Keratinocyte (primary cell): ENCODE results near the gene EML1. TPM values are rescaled to one million over a fixed set of nuclear protein-coding genes. Genes with fewer than 3 reads are reported as not detected.

Experiments
- DNase-seq: peaks from one replicate; pipeline ENCODE4 v3.0.0-alpha.2; 2011; ENCODE audit warnings: low read depth, missing footprints, low spot score
- FAIRE-seq: peaks from 2 replicates; lab custom pipeline; 2011; peaks lifted over from hg19 to GRCh38; lab: Jason Lieb, UNC
- H2AFZ ChIP-seq: 2 replicates; pipeline ENCODE4 v1.6.0; 2012; ENCODE audit warnings: low read length, control low read depth, inconsistent platforms; ENCODE audit not compliant: control insufficient read depth
- H3K27ac ChIP-seq: 2 replicates; pipeline ENCODE4 v1.5.1; 2011; ENCODE audit warnings: low read length; ENCODE audit not compliant: control insufficient read depth, insufficient read depth
- H3K27me3 ChIP-seq: 3 replicates; pipeline ENCODE4 v1.6.0; 2011; ENCODE audit warnings: low read length; ENCODE audit not compliant: control insufficient read depth, insufficient read depth; ENCODE audit errors: extremely low read depth
- H3K36me3 ChIP-seq, 2 experiments: 2 replicates in 1 of 2; 3 replicates in 1 of 2; pipeline ENCODE4 v1.5.1; 2011; ENCODE audit warnings: low read length in 2 of 2, mild to moderate bottlenecking in 1 of 2; ENCODE audit not compliant: control insufficient read depth in 2 of 2, insufficient read depth in 2 of 2; ENCODE audit errors: extremely low read depth in 1 of 2
- H3K4me1 ChIP-seq: 3 replicates; pipeline ENCODE4 v1.5.1; 2011; ENCODE audit warnings: low read length; ENCODE audit not compliant: control insufficient read depth, insufficient read depth; ENCODE audit errors: extremely low read depth
- H3K4me2 ChIP-seq: 3 replicates; pipeline ENCODE4 v1.6.0; 2011; ENCODE audit warnings: low read depth, low read length; ENCODE audit not compliant: control insufficient read depth, insufficient read depth; ENCODE audit errors: extremely low read depth
- H3K4me3 ChIP-seq, 3 experiments: fragments of 200-600 bp in 1 of 3; sonication (generic) in 1 of 3; 2 replicates in 2 of 3; 3 replicates in 1 of 3; pipeline ENCODE4 v1.5.1; 2011 to 2016; ENCODE audit warnings: low read length in 3 of 3, mild to moderate bottlenecking in 3 of 3, control low read depth in 2 of 3, inconsistent platforms in 1 of 3, low read depth in 1 of 3, mixed read lengths in 1 of 3, mixed run types in 1 of 3, moderate library complexity in 1 of 3; ENCODE audit not compliant: control insufficient read depth in 2 of 3, insufficient read depth in 2 of 3; ENCODE audit errors: extremely low read depth in 1 of 3
- H3K79me2 ChIP-seq: 2 replicates; pipeline ENCODE4 v1.6.0; 2012; ENCODE audit warnings: low read length; ENCODE audit not compliant: control insufficient read depth, insufficient read depth
- H3K9ac ChIP-seq: 3 replicates; pipeline ENCODE4 v1.6.0; 2011; ENCODE audit warnings: low read length; ENCODE audit not compliant: control insufficient read depth, insufficient read depth; ENCODE audit errors: extremely low read depth
- H3K9me1 ChIP-seq: 3 replicates; pipeline ENCODE4 v1.6.0; 2011; ENCODE audit warnings: low read length; ENCODE audit not compliant: control insufficient read depth, insufficient read depth; ENCODE audit errors: extremely low read depth
- H3K9me3 ChIP-seq: 2 replicates; pipeline ENCODE4 v1.5.1; 2012; ENCODE audit warnings: low read depth, low read length; ENCODE audit not compliant: control insufficient read depth
- H4K20me1 ChIP-seq: 3 replicates; pipeline ENCODE4 v1.6.0; 2011; ENCODE audit warnings: low read length; ENCODE audit not compliant: control insufficient read depth, insufficient read depth; ENCODE audit errors: extremely low read depth
- CTCF ChIP-seq, 3 experiments: IDR thresholded peaks in 1 of 3; conservative IDR thresholded peaks in 1 of 3; optimal IDR thresholded peaks in 1 of 3; 2 replicates in 2 of 3; 3 replicates in 1 of 3; pipeline versions ENCODE3 to v1.5.1; 2011; ENCODE audit warnings: low read length in 3 of 3, mild to moderate bottlenecking in 3 of 3, moderate library complexity in 2 of 3, control low read depth in 1 of 3, inconsistent platforms in 1 of 3; ENCODE audit not compliant: insufficient read depth in 2 of 3; ENCODE audit errors: extremely low read depth in 1 of 3
- EZH2 ChIP-seq: IDR thresholded peaks from one replicate; pipeline ENCODE4 v1.6.1; 2012; ENCODE audit warnings: inconsistent platforms, mild to moderate bottlenecking, low read length, moderate library complexity
- dilution Hi-C: fragments of 300-500 bp; cut with MboI; formaldehyde crosslinking; loops from one replicate; pipeline ENCODE4 v1.7.0; 2020; ENCODE audit warnings: low sequenced_read_pairs; ENCODE audit not compliant: extremely low pct_ligation_motif_present
- polyA plus RNA-seq, 5 experiments: library from polyadenylated mRNA; depleted of rRNA in 3 of 5; stranded (reverse) in 3 of 5; stranded (forward) in 1 of 5; unstranded in 1 of 5; fragments of >200 nt; gene quantifications; 1 replicate in 1 of 5; 2 replicates in 3 of 5; 3 replicates in 1 of 5; pipeline versions ENCODE4 v1.2.1 to v1.2.3, GENCODE V29; 2011 to 2012; ENCODE audit warnings: missing spikeins in 2 of 5, low read depth in 1 of 5, low replicate concordance in 1 of 5

Gene EML1
- polyA plus RNA-seq, 1 donor (not counting 4 experiments of a cell fraction or from before 2014, with no cell fraction given): 0.84 TPM

- Histone ChIP-seq H3K9ac (peak overlapping the region; percentile 16), H3K27me3 (peaks cover 6% of the 10 kb centered on the region), H3K4me1 (peaks cover 55% of the 10 kb centered on the region), H2AFZ (no peak overlapping the region), H3K9me1 (no peaks in the 10 kb centered on the region), H3K27ac (no peak overlapping the region), H3K9me3 (no peaks in the 10 kb centered on the region), H3K4me2 (no peak overlapping the region), H3K79me2 (no peaks in the 10 kb centered on the region), H3K4me3 (no peak overlapping the region), H4K20me1 (no peaks in the 10 kb centered on the region), H3K36me3 (no peaks in the 10 kb centered on the region)
- no peak for TF ChIP-seq CTCF (optimal IDR thresholded peaks at IDR 0.05 in 1 of 3, IDR thresholded peaks at IDR 0.05 in 1 of 3, conservative IDR thresholded peaks at IDR 0.05 in 1 of 3; ENCODE audit: extremely low read depth in 1 of 3, insufficient read depth in 2 of 3, low read length in 3 of 3)
- TF ChIP-seq EZH2: no peak
- DNase-seq: no peak
- no peak for FAIRE-seq
- dilution Hi-C loops: no loop called here
Measured at GRCh38 chr14:99755068-99755405, 38.2 kb upstream of the EML1 start.

GRCh38 chr14:99755629-99756603 is 37.3 kb upstream of the EML1 start:
- Histone ChIP-seq H3K4me1 (peaks cover 55% of the 10 kb centered on the region), H3K36me3 (no peaks in the 10 kb centered on the region), H4K20me1 (no peaks in the 10 kb centered on the region), H3K4me2 (no peak overlapping the region), H3K9me1 (no peaks in the 10 kb centered on the region), H2AFZ (no peak overlapping the region), H3K27ac (no peak overlapping the region), H3K4me3 (no peak overlapping the region), H3K9ac (no peak overlapping the region), H3K9me3 (no peaks in the 10 kb centered on the region), H3K79me2 (no peaks in the 10 kb centered on the region), H3K27me3 (peaks cover under 1% of the 10 kb centered on the region)
- FAIRE-seq (no peak), DNase-seq (no peak)
- TF ChIP-seq EZH2 (no peak), CTCF (optimal IDR thresholded peaks at IDR 0.05 in 1 of 3, IDR thresholded peaks at IDR 0.05 in 1 of 3, conservative IDR thresholded peaks at IDR 0.05 in 1 of 3; ENCODE audit: extremely low read depth in 1 of 3, insufficient read depth in 2 of 3, low read length in 3 of 3) (no peak)
- dilution Hi-C loops: no loop called here
